Vagina (tissue), 2 donors: ENCODE measurements around the gene CGB8. TPM values are rescaled to one million over a fixed set of nuclear protein-coding genes. Genes with fewer than 3 reads are reported as not detected.
"Not testable (repeated sequence)": the region's sequence is repeated elsewhere in the genome, so short reads cannot be mapped to it uniquely, and the experiment has no call there.

Experiments
- DNase-seq, 2 donors: peaks; one replicate each; pipeline ENCODE4 v3.0.0-alpha.2; 2017; ENCODE audit errors: extremely low spot score in 2 of 2
- H3K27ac ChIP-seq: fragments of 200-600 bp; sonication (generic); one replicate; pipeline ENCODE4 v1.5.1; 2019
- H3K27me3 ChIP-seq: fragments of 200-600 bp; sonication (generic); one replicate; pipeline ENCODE4 v1.5.1; 2019
- H3K36me3 ChIP-seq, 2 donors: fragments of 200-600 bp; sonication (generic); one replicate each; pipeline ENCODE4 v1.5.1; 2017 to 2019
- H3K4me1 ChIP-seq: fragments of 200-600 bp; sonication (generic); one replicate; pipeline ENCODE4 v1.5.1; 2019
- H3K4me3 ChIP-seq, 2 donors: fragments of 200-600 bp; sonication (generic); 1 replicate in 1 of 2; 2 replicates in 1 of 2; pipeline ENCODE4 v1.5.1; 2016 to 2019
- H3K9me3 ChIP-seq: fragments of 200-600 bp; sonication (generic); one replicate; pipeline ENCODE4 v1.5.1; 2019
- POLR2A ChIP-seq, 2 donors: fragments of 450-650 bp; IDR thresholded peaks; one replicate each; pipeline ENCODE4 v1.6.1; 2017; ENCODE audit warnings: antibody characterized with exemption in 2 of 2, mild to moderate bottlenecking in 2 of 2, moderate library complexity in 2 of 2
- POLR2AphosphoS5 ChIP-seq, 2 donors: sonication (generic); formaldehyde crosslinking; IDR thresholded peaks; one replicate each; pipeline ENCODE4 v1.9.0; 2017; ENCODE audit warnings: antibody characterized with exemption in 2 of 2, mild to moderate bottlenecking in 2 of 2, low read depth in 1 of 2; ENCODE audit not compliant: insufficient read depth in 1 of 2
- intact Hi-C: fragments of 100-400 bp; cut with DNase I; formaldehyde crosslinking; loops from one replicate; pipeline ENCODE4 v1.15.1; 2023
- total RNA-seq: library from RNA; depleted of rRNA; stranded (reverse); fragments of >200 nt; gene quantifications from one replicate; pipeline ENCODE4 v1.2.3, GENCODE V29; 2016
- TF ChIP-seq, protein P1 (sequence below), 3 experiments: fragments of 450-650 bp in 2 of 3; fragments of 200-600 bp in 1 of 3; sonication (generic) in 1 of 3; IDR thresholded peaks; one replicate each; pipeline ENCODE4 v1.5.1; 2017 to 2019; ENCODE audit warnings: antibody characterized with exemption in 3 of 3, mild to moderate bottlenecking in 2 of 3, moderate library complexity in 2 of 3

Gene CGB8
- total RNA-seq, 1 donor from 2014 or later = not detected

DNA sequence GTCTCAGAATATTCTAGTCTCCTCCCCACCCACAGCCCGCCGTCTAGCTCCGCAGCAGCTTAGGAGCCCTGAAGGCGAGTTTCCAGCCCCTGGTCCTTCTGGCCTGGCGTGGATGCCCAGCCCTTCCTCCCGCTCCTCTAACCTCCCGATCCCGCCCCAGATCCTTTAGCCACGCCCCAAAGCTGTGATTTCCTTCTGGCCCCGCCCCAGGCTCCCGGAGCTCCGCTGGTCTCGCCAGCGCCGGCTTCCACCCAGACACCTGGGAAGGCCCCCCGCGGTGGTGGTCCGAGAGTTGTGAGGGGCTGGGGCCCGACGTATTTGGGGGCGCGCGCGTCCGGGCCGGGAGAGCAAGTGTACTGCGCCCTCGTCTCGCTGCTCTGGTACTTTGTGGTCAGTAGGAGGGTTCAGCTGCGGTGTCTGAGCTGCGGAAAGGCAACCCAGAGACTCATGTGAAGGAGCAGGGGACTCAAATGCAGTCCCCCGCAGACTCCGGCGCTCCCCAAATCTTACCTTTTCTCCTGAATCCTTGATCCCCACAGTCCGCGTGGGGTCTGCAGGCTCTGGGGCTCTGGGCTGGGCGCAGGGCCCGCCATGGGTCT, 8.8 kb upstream of the CGB8 start, which contains the start of gene CGB7:
TSS of gene CGB7 (minus strand) at position 114 of the 599 bp plus-strand sequence. CDS start 2,374 bp downstream, outside the sequence.
- intact Hi-C loops = no loop called here
- Histone ChIP-seq H3K36me3 (no peaks in the 10 kb centered on the region), H3K9me3 (no peaks in the 10 kb centered on the region), H3K4me1 (peaks cover 22% of the 10 kb centered on the region), H3K4me3 (peak within 1 kb of the TSS; percentile 47 to 48), H3K27me3 (no peaks in the 10 kb centered on the region), H3K27ac (peak within 1 kb of the TSS; percentile 15)
- TF ChIP-seq POLR2A (IDR thresholded peaks at IDR 0.05) = no peak
- TF ChIP-seq POLR2AphosphoS5 (IDR thresholded peaks at IDR 0.05; ENCODE audit: insufficient read depth in 1 of 2, low read depth in 1 of 2) = peak in 1 of 2 donors; percentile 22
- TF ChIP-seq, protein P1, sequence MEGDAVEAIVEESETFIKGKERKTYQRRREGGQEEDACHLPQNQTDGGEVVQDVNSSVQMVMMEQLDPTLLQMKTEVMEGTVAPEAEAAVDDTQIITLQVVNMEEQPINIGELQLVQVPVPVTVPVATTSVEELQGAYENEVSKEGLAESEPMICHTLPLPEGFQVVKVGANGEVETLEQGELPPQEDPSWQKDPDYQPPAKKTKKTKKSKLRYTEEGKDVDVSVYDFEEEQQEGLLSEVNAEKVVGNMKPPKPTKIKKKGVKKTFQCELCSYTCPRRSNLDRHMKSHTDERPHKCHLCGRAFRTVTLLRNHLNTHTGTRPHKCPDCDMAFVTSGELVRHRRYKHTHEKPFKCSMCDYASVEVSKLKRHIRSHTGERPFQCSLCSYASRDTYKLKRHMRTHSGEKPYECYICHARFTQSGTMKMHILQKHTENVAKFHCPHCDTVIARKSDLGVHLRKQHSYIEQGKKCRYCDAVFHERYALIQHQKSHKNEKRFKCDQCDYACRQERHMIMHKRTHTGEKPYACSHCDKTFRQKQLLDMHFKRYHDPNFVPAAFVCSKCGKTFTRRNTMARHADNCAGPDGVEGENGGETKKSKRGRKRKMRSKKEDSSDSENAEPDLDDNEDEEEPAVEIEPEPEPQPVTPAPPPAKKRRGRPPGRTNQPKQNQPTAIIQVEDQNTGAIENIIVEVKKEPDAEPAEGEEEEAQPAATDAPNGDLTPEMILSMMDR (IDR thresholded peaks at IDR 0.05) = no peak
- DNase-seq = no peak

DNA sequence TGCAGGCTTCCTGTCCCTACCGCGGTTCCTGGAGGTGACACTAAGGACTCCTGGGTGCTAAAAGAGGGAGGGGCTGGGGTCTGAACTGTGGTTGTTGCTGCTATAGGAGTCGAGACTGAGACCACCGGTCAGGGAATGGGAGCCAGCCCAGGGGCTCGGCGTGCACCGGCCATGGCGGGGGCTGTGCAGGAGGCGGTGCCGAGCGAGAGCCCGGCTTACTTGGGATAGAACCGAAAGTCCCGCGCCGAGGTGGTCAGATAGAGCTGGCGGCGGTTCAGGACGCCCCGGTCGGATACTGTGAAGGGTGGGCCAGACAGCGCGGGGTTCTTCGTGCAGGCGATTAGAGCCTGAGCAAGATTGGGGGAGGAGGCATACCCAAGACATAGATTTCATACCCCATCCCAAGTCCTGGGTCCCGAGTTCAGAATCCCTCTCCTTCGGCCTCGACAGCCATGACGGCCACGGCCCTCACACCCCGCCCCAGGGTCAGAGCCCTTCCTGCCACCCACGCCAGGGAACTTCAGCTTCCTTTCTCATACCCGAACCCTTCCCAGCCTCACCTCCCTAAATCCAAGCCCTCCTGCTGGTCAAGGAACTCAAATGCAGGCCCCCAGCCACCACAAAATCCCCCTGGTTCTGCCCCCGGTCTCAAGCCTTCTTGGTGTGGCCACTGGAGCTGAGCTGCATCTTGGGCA, 8.1 kb upstream of the CGB8 start:
- DNase-seq, intact Hi-C loops, H3K27me3 ChIP-seq, H3K9me3 ChIP-seq, H3K36me3 ChIP-seq: not testable (repeated sequence)
- Histone ChIP-seq H3K4me3 (peak overlapping the region; percentile 47 to 48), H3K4me1 (peaks cover 22% of the 10 kb centered on the region), H3K27ac (peak overlapping the region; percentile 15)

- peak overlapping the region; percentile 15 for H3K27ac ChIP-seq
- peaks cover 22% of the 10 kb centered on the region for H3K4me1 ChIP-seq
- peak overlapping the region; percentile 47 to 48 for H3K4me3 ChIP-seq
- H3K36me3 ChIP-seq = no peaks in the 10 kb centered on the region
- intact Hi-C loops = no loop called here
- TF ChIP-seq, protein P1 (IDR thresholded peaks at IDR 0.05) = peak in 1 of 3 experiments; percentile 41
- TF ChIP-seq POLR2AphosphoS5 (IDR thresholded peaks at IDR 0.05; ENCODE audit: insufficient read depth in 1 of 2, low read depth in 1 of 2) (peak in 1 of 2 donors; percentile 33), POLR2A (IDR thresholded peaks at IDR 0.05) (no peak)
- H3K9me3 ChIP-seq = no peaks in the 10 kb centered on the region
- no peaks in the 10 kb centered on the region for H3K27me3 ChIP-seq
- no peak for DNase-seq
Measured at GRCh38 chr19:49056101-49056901, 7.4 kb upstream of the CGB8 start.

- not testable (repeated sequence) for H3K27me3 ChIP-seq, DNase-seq
Measured at GRCh38 chr19:49050376-49051033, 1.6 kb upstream of the CGB8 start.

DNA sequence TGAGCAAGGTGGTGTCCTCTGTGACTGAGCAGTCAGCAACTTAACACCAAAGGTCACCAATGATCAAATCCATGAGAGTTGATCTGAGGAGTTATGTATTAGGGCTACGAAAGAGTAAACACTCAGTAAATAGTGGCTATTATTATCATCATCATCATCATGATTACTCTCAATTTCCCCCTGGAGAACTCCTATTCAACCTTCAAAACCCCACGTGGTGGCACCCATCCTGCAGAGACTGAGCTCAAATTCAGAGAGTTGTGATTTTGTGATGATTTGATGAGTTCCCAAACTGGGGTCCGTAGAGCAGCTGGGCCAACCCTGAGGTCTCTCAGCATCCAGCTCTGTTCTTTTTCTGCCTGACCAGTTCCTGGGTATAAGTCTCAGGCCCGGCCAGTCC, 923 bp upstream of the CGB8 start:
- DNase-seq, H3K27me3 ChIP-seq, intact Hi-C loops, H3K9me3 ChIP-seq, H3K36me3 ChIP-seq, H3K27ac ChIP-seq, H3K4me3 ChIP-seq, H3K4me1 ChIP-seq: not testable (repeated sequence)

More at GRCh38 chr19:49050376-49051033, 1.6 kb upstream of the CGB8 start:
- H3K9me3 ChIP-seq, H3K4me1 ChIP-seq, H3K4me3 ChIP-seq, H3K36me3 ChIP-seq, intact Hi-C loops, H3K27ac ChIP-seq: not testable (repeated sequence)

- DNase-seq, H3K4me1 ChIP-seq, H3K27me3 ChIP-seq, H3K27ac ChIP-seq, H3K36me3 ChIP-seq, H3K4me3 ChIP-seq, intact Hi-C loops, H3K9me3 ChIP-seq: not testable (repeated sequence)
Measured at GRCh38 chr19:49043548-49043947, 5.4 kb downstream of the CGB8 start, which contains the start of gene CGB5. TSS of gene CGB5 (plus strand) at chr19:49043848. CDS start at chr19:49044210, 362 bp downstream.

GRCh38 chr19:49042666-49043065, 6.2 kb downstream of the CGB8 start:
- intact Hi-C loops, DNase-seq, H3K27ac ChIP-seq, H3K27me3 ChIP-seq, H3K4me3 ChIP-seq, H3K4me1 ChIP-seq, H3K36me3 ChIP-seq, H3K9me3 ChIP-seq: not testable (repeated sequence)
